DMS53 (cell line): ENCODE measurements around the gene PXN.

Experiments
- DNase-seq: peaks from one replicate; lab custom pipeline; 2025; lab: John Stamatoyannopoulos, UW

Gene PXN

DNA sequence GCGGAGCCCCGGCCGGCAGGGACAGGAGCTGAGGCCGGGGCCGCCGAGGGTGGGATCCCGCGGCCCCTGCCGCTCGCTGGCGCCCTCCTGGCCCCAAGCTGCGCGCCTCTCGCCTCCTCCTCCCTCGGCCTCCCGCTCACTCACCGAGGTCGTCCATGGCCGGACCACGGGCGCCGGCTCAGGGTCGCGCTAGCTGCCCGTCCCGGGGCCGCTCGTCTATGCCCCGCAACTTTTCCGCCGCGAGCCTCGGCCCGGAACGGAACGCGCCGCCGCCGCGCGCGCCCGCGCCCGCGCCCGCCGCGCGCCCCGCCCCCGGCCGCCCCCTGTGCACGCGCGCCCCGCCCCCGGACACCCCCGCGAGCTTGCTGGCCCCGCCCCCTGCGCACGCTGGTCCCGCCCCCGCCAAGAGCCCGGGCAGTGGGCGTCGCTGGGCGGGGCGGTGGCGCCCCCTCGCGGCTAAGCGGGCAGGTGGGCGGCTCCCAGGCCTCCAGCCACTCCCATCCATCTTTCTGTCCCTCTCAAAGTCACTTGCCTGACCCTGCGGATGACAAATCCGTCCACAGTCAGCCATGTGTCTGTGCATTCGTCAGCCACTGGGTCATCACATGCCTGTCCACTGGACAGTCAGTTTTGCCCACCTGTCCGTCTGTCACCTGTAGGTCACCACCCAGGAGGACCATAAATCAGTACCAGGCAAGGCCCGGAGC lies at the start of gene PXN:
TSS of gene PXN (minus strand) at position 258 of the 707 bp plus-strand sequence. CDS start at position 157, 101 bp downstream.
- peak; percentile 91 for DNase-seq

DNA sequence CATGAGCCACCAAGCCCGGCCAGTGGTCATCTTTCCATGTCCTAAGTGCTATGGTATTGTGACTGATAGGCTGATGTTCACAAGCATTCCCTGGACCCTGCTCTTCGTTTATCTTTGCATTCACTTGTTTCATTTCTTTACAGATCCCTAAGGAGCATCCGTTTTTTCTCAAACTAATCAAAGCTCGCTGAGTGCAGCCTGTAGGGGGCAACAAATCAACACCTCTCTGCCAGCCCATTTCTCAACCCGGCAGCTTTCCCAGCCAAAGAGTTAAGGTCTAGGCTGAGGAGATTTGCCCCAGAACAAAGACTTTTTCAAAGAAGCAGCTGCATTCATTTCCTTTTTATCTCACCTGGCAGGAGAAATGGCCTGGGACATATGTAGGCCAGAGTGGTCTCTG lies 48.7 kb upstream of the PXN start:
- DNase-seq, result peak; percentile 52

DNA sequence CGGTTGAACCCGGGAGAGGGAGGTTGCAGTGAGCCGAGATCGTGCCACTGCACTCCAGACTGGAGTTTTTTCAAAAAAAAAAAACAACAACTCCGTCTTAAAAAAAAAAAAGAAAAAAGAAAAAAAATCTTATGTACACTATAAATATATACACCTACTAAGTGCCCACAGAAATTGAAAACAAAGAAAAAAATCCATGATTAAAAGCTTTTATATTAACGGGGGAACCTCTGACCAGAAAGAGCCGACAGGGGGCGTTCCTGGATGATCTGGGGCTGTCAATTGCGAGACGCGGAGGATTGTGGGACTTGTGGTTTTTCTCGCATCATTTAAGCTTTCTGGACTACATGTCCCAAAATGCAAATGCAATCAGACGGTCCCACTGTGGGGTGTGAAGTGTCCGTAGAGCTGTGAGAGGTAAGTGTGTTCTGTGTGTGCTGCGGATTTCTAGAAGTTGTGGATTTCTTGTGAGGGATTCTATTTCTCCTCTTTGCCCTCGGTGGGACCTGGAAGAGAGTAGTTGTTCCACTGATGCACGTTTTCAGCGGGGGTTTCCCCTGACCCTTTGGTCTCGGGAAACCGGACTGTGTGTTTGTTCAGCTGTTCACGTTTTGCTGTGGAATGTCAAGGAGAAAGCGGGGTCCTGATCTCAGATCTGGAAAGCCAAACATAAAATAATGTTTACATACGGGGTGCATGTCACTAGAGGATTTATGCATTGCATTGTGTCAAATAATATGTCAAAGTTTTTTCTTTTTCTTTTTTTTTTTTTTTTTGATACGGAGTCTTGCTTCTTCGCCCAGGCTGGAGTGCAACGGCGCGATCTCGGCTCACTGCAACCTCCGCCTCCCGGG lies 36.7 kb upstream of the PXN start, which contains the start of gene SIRT4:
TSS of gene SIRT4 (plus strand) at position 360 of the 854 bp plus-strand sequence. CDS start 1,241 bp downstream, outside the sequence.
- peak; percentile 98 for DNase-seq

DNA sequence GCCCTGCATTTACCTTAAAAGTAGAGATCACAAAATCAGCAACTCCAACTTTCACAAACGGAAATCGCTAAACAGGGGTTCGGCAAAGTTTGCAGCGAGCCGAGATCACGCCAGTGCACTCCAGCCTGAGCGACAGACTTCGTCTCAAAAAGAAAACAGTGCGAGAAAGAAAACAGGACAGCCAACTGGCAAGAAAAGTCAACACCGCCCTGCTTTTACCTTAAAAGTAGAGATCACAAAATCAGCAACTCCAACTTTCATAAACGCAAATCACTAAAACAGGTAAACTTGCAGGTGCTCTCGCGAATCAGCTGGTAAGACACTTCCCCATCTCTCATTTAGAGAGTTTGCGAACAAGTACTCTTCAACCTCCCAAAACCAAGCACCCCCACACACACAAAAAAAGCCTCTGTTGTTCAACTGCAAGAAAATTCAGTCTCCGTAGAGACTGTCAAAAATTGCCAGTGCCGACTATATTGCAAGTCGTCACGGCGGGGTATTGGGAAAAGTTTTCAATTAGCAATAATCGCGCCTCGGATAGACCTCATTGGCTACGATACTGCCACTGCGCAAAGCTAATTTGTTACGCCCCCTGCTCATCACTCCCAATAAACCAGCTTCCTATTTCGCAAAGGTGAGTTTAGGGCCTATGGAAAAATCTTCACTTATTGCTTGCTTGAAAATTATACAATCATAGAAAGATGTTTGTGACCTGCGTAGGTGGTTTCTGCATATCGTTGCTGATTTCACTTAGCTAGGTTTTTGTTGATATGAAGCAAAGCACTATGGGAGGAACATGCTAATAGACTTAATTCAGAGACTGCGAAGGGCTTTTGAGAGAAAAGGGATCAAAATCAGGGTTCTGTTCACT lies 27.4 kb upstream of the PXN start, which contains the start of gene RNU4-1:
TSS of gene RNU4-1 (minus strand) at position 577 of the 871 bp plus-strand sequence.
- DNase-seq, result peak; percentile 96

DNA sequence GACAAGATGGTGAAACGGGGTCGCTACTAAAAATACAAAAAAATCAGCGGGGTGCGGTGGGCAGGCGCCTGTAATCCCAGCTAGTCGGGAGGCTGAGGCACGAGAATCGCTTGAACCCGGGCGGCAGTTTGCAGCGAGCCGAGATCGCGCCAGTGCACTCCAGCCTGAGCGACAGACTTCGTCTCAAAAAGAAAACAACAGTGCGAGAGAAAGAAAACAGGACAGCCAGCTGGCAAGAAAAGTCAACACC lies 26.8 kb upstream of the PXN start:
- no peak for DNase-seq

DNA sequence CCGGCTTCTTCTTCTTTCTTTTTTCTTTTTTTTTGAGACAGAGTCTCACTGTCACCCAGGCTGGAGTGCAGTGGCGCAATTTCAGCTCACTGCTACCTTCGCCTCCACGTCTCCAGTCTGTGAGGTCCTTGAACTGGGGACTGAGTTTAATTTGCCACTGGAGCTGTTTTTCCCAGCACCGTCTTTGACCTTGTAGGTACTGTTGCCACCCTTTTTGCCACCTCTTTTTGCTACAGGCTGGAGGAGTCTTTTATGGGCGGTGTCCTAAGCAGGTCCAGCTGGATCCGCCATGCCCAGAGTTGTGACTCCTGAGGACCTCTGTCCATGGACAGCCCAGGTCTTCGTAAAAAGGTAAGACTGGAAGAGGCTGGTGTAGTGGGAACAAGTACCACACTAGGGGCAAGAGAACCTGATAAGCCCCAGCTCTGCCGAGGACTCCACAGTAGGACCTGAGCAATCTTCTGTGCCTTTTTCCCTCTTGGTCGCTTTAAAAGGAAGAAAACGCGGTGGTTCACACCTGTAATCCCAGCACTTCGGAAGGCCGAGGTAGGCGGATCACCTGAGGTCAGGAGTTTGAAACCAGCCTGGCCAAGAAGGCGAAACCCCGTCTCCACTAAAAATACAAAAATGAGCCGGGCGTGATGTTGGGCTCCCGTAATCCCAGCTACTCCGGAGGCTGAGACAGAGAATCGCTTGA lies 25.2 kb upstream of the PXN start:
- DNase-seq, result peak; percentile 87

DNA sequence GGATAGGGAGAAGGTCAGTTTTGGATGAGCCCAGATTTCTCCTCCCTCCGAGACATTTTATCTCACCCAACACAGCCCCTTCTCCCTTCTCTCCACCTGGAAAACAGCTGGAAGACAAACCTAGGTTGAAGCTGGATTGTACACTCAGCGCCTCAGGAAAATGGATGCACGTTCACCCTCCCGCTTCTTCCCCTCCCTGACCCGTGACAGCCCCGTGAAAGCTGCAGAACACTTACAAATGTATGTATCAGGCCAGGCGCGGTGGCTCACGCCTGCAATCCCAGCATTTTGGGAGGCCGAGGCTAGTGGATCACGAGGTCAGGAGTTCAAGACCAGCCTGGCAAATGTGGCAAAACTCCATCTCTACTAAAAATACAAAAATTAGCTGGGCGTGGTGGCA lies 22.0 kb upstream of the PXN start:
- no peak for DNase-seq

DNA sequence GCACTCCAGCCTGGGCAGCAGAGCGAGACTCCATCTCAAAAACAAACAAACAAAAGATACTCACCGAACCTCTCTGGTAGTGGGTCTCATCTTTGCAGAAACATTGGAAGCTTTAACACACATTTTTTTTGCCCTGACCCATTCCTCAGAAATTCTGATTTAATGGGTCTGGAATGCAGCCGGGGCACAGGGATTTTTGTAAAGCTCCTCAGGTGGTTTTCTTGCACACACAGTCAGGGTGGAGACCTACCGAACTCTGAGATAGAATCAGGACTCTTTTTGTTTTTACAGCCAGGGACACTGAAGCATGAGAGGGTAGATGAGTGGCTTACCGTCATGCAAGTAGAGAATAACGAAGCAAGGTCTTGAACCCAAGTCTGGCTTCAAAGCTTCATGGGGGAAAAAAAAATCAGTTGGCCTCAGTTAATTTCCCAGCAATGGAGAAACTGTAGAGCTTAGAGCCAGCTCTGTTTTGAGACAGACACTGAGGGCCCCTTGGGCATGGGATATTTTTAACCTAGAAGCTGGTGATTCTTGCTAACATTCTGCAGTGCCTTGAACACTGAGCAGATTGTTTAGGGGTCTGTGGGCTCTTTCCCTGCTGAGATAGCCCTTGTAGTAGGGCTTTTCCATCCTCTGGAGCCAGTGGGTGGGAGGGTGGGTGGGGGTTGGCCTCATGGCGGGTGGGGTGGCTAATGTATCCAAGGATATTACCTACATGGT lies 21.4 kb upstream of the PXN start:
- DNase-seq, result no peak

DNA sequence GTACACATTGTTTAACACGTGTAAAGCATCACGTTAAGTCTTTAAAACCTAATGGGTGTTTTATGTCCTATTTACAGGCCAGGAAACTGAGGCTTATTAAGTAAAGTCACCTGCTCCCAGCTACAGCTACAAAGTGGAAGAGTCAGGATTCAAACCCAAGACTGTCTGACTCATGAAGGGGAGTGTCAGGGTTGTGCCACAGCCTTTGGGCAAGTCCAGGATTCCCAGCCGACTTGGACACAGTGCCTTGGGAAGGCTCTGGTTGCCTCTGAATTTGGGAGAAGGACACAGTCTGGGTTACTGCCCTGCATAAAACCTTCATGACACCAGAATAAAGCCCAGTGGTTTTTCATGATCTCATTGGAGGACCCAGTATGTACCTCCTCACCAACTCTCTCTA lies 18.9 kb upstream of the PXN start:
- DNase-seq, result no peak

DNA sequence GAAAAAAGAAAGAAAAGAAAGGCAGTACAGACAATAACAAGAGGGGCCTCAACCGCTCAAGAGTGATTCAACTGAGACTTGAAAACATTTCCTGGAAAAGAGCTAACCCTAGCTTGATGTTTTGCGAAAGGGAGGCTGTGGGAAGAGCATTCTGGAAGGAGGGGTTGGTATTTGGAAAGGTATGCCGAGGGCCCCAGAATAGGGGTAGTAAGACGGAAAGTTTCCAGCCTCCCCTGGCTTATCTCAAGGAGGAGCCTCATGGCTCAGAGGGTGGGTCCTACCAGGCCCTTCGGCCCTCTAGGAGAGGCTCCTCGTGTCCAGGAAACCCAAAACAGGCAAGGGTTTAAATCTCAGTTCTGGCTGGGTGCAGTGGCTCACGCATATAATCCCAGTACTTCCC lies 17.8 kb upstream of the PXN start:
- DNase-seq, result no peak

DNA sequence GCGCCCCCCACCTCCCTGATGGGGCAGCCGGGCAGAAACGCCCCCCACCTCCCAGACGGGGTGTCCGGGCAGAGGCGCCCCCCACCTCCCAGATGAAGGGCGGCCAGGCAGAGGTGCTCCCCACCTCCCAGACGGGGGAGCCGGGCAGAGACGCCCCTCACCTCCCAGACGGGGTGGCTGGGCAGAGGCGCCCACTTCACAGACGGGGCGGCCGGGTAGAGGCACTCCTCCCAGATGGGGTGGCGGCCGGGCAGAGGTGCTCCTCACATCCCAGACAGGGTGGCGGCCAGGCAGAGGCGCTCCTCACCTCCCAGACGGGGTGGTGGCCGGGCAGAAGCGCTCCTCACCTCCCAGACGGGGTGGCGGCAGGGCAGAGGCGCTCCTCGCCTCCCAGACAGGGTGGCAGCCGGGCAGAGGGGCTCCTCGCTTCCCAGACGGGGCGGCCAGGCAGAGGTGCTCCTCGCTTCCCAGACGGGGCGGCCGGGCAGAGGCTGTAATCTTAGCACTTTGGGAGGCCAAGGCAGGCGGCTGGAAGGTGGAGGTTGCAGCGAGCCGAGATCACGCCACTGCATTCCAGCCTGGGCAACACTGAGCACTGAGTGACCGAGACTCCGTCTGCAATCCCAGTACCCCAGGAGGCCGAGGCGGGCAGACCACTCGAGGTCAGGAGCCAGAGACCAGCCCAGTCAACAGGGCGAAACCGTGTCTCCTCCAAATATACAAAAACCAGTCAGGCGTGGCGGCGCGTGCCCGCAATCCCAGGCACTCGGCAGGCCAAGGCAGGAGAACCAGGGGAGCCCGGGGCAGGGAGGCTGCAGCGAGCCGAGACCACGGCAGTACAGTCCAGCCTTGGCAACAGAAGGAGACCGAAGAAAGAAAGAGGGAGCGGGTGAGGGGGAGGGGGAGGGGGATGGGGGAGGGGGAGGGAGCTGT lies 12.9 kb upstream of the PXN start:
- DNase-seq, result peak; percentile 43

DNA sequence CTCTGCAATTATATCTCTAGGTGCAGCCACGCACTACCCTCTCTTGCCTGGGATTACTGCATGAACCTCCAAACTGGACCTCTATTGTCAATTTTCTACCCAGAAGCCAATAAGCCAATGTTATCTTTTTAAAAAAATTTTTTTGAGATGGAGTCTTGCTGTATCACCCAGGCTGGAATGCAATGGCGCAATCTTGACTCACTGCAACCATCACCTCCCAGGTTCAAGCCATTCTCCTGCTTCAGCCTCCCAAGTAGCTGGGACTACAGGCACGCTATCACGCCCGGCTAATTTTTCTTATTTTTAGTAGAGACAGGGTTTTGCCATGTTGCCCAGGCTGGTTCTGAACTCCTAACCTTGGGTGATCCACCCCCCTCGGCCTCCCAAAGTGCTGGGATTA lies 11.2 kb upstream of the PXN start:
- no peak for DNase-seq

DNA sequence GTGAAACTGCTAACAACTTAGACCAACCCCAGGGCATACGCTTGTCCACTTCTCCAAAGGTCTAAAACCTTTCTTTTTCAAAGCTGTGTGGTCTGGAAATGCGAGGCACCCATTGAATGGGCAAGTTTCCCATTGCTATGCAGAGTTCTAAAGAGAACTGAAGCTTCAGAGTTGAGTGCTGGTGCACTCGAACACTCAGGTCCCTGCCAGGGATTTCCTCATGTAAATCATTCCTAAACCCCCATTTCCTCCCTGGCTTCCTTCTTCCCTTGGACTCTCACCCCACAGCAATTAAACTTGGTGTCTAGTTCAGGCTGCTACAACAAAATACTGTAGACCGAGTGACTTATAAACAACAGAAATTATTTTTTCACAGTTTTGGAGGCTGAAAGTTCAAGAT lies 2.2 kb upstream of the PXN start:
- DNase-seq, result no peak

DNA sequence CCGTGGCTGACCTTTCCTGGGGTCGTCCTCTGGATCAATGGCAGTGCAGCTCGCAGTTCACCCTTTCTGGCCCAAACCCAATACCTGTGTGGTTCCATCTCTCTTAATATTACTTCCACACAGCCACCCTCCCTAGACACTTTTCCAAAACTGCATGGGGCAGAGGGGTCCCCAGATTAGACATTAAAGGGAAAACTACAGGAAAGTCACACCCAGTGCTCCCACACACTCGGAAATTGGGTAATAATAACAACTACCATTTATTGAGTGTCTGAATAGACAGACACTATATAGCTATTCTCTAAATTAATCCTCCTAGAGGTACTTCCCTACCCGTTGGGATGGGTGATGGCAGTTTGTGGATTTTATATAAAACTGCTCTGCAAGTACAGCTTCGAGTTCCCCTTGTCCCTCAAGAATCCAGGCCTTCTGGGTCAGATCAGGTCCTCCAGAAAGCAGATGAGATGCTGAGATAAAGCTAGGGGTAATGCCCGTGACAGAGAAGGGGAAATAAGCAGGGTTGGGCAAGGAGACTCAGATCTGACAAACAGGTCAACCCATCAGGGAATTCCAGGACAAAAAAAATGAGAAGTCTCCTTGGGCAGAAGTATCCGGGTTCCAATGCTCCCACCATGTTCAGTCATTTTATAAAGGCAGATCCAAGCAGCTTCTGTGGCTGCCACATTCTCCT lies 795 bp upstream of the PXN start:
- DNase-seq, result no peak

DNA sequence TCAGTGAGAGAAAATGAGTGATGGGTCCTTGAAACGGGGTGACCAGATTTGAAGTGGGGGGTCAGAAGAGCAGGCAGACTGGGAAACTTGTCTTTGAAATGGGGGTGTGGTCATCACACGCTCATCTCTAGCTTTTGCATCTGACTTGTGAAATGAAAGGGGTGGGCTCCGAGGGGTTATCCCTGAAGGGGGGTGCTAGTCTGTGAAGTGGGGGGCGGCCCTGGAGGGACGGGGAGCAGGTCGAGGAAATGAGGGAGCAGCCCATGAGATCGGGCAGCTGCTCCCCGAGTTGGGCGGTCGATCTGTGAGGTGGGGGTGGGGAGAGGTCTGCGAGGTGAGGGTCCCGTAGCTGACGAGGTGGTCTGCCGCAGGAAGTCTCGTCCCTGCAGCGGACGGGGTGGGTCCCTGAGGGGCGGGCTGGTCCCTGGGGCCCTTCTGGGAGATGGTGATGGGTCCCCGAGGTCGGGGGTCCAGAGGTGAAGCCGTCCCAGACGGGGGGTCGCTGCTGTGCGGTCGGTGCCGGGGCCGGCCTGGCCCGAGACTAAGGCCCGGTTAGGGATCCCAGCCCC lies 542 bp downstream of the PXN start:
- no peak for DNase-seq

DNA sequence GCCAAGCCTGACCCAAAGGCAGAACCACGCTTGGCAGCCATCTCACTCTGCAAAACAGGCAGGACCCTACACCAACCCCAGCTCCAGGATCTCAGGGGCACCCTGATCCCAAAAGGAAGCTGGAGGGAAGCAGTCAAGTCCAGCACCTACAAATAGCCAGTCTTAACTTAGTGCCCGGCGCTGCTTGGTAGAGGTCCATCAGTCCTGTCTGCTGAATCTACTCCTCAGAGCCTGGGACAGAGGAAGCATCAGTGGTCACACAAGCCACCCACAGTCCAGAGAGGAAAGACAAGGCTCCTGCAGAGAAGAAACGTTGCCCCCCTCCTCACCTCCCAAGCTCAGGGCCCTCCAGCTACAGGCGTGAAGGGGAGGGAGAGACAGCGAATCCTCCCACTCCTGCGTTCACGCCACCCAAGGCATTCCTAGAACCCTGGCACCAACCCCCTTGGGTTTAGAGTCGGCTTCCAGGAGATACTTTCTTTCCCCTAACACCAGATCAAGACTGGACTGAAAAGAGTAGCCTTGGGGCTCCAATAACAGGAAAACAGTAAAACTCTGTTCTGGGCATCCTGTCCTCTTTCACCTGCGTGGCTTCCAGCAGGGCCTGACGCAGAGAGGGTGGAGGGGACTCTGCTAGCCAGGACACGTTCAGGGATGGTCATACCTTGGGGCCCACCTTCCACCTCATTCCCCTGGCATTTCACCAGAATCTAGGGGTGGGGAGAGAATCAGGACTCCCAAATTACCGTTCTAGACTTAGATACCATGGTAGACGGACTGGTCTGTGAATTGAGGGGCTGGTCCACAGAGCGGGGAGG lies 1.2 kb downstream of the PXN start:
- DNase-seq, result no peak

DNA sequence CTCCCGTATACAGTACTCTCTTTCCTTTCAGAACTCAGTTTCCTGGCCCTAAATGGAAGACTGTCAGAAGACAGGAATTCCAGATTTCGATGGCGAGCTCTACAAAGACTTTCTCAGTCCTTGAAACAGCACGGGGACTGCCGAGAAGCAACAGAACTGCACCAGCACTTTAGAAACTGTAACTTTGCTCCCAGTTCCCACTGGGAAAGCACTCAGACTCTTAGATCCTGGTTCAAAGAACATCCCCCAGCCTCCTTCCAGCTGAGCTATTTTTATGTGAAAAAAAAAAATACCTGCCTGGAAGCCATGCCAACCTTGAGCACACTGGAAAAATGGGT lies 1.8 kb downstream of the PXN start:
- DNase-seq, result no peak
